Activated naive CD4-positive, alpha-beta T cell (primary cell): Measurements from ENCODE around the gene NEMF.
"Not testable (repeated sequence)": the region's sequence is repeated elsewhere in the genome, so short reads cannot be mapped to it uniquely, and the experiment has no call there.

Experiments used
- DNase-seq, 4 experiments: peaks; one replicate each; lab custom pipeline; 2025; lab: John Stamatoyannopoulos, UW

NEMF gene

GRCh38 chr14:49820176-49820575 lies 32.4 kb downstream of the NEMF start:
- no peak for DNase-seq

DNA sequence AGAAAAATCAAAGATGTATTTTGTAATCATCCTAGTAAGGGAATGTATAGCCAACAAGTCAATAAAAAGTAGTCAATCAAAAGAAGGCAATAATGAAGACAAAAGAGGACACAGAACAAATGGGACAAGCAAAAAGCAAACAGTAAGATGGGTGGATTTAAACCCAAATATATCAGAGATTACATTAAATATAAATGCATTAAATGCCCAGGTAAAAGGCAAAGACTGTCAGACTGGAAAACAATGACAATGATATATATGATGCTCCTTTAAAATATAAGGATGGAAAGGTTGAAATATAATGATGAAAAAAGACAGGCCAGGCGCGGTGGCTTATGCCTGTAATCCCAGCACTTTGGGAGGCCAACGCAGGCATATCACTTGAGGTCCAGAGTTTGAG lies 35.7 kb downstream of the NEMF start:
- no peak for DNase-seq

GRCh38 chr14:49816118-49816517 lies 36.5 kb downstream of the NEMF start:
- DNase-seq, result not testable (repeated sequence)

GRCh38 chr14:49808780-49809179 lies 43.8 kb downstream of the NEMF start:
- DNase-seq, result no peak

DNA sequence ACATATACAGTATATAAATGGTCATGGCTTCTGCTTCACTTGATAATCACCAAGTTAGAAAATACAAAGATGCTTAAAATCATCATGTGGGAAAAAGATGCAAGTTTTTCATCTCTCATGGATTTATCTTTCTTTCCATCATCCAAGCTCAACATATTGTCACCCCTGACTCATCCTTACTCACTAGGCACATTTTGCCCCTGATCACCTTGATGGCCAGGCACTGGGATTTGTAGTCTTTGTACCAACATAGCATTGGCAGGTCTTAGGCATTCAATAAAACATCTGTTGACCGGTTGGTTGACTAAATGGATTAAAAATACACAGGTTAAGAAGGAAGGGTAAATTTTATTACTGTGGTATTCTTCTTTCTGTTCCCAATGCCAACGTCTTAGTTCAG lies 56.6 kb downstream of the NEMF start:
- DNase-seq, result no peak

- no peak for DNase-seq
These were observed 60.0 kb downstream of the NEMF start for GRCh38 chr14:49792618-49793017.

- DNase-seq, result no peak
These were observed 66.3 kb downstream of the NEMF start for GRCh38 chr14:49786315-49786714.

GRCh38 chr14:49783394-49784014 lies 69.1 kb downstream of the NEMF start:
- no peak for DNase-seq

GRCh38 chr14:49781040-49781439 lies 71.5 kb downstream of the NEMF start:
- not testable (repeated sequence) for DNase-seq

GRCh38 chr14:49778421-49778820 lies 74.2 kb downstream of the NEMF start:
- no peak for DNase-seq

GRCh38 chr14:49774106-49774505 lies 78.5 kb downstream of the NEMF start:
- no peak for DNase-seq

- DNase-seq, result not testable (repeated sequence)
These were observed 80.9 kb downstream of the NEMF start for GRCh38 chr14:49771691-49772090.

DNA sequence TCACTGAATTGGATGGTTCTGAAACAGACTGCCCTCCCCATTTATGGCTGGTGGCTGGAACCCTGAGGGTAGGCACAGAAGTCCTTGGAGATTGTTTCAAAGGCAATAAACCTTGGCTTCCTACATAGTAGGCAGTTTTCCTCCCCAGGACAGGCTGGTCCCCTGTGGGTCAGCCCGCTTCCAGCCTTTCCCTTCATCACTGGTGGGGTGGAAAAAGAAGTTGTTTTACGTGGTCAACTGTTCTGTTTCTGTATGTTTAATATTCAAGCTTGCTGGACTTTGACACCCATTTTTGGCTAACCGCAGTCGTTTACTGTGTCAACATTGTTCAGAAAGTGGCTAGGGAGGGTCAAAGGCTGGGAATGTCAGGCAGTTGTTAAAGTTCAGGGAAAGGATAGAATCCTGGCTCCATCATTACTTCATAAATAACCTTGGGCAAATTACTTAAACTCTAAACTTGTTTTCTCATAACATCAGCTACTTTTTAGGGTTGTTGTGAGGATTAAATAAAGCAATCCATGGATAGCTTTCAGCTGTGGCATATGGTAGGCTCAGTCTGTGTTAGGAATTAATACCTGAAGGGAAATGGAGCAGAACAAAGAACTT lies 82.3 kb downstream of the NEMF start:
- no peak for DNase-seq

DNA sequence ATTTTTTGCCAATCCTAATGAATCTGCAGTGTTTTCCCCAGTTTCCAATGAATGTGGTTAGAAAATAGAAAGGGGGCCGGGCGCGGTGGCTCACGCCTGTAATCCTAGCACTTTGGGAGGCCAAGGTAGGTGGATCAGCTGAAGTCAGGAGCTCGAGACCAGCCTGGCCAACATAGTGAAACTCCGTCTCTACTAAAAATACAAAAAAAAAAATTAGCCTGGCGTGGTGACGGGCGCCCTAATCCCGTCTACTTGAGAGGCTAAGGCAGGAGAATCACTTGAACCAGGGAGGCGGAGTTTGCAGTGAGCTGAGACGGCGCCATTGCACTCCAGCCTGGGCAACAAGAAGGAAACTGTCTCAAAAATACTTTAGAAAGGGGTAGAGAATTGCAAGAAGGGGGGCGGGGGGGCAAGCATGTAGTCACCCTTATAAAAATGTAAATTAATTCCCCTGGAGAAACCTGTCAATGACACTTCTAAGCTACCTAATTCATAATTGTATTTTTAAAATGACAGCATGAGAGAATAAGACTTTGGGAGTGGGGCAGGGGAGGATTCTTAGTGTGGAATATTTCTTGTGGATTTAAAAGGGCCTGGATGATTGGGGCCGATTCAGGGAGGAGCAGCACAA lies 82.9 kb downstream of the NEMF start:
- DNase-seq, result no peak

- DNase-seq, result no peak
These were observed 83.4 kb downstream of the NEMF start for GRCh38 chr14:49769171-49769570.

GRCh38 chr14:49768301-49769121 lies 84.1 kb downstream of the NEMF start:
- peak; percentile 30 to 47 (median 38) for DNase-seq

GRCh38 chr14:49767571-49768300 lies 84.9 kb downstream of the NEMF start, which contains the start of gene KLHDC2:
Gene KLHDC2, plus strand, starts transcription at chr14:49768153. Its CDS starts 316 bp downstream, at chr14:49768469.
- peak; percentile 69 to 87 (median 77) for DNase-seq

GRCh38 chr14:49767270-49767570 lies 85.4 kb downstream of the NEMF start:
- no peak for DNase-seq

DNA sequence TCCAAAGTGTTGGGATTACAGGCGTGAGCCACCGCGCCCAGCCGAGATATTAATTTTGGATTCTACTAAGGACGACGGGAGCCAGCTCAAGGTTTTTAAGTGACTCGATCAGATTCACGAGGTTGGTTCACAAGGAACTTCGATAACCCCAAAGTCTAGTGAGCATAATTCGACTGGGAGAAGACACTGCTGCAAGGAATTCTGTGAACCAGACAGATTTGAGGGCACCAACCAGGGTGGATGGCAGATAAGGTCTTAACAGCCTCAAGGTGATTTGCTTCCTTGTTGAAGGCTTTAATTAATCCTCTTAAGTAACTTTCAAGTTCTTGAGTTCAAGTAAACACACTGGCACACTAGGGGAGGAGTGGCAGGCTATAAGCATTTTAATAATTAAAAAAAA lies 85.7 kb downstream of the NEMF start:
- DNase-seq, result no peak

DNA sequence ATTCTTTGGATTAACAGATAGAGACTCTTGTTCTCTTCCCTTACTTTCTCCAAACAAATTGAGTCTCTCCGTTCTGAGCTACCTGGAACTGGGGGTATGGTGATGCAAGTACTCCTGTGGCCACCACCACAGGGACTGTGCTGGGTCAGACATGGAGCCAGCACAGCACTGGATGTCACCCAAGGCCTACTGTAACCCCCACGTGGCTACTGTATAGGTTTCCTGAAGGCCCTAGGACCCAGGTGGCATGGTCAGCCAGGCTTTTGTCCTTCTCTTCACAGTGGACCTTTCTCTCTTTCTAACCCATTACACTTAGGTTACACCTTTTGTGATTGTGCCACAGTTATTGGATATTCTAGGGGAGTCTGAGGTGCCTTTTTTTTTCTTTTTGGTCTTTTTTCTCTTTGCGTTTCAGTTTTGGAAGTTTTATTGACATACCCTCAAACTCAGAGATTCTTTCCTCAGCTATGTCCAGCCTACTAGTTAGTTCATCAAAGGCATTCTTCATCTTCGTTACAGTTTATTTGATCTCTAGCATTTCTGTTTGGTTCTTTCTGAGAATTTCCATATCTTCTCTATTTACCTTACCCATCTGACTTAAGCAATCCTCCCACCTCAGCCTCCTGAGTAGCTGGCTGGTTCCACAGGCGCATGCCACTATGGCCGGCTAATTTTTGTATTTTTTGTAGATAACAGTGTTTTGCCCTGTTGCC lies 90.6 kb downstream of the NEMF start:
- no peak for DNase-seq

DNA sequence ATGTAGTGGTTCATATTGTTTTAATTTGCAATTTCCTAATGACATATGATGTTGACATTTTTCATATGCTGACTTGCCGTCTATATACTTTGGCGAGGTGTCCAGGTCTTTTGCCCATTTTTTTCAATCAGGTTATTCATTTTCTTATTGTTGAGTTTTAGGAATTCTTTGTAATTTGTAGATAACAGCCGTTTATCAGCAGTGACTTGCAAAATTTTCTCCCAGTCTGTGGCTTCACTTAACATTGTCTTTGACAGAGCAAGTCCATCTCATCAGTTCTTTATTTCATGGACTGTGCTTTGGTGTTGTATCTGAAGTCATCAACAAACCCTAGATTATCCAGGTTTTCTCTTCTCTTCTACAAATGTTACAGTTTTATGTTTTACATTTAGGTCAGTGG lies 97.2 kb downstream of the NEMF start:
- no peak for DNase-seq
